Fibroblast of lung (primary cell): ENCODE measurements around the gene IL22RA2.

Experiments used
- CTCF ChIP-seq, 2 donors: IDR thresholded peaks in 1 of 2; conservative IDR thresholded peaks in 1 of 2; 1 replicate in 1 of 2; 2 replicates in 1 of 2; pipeline ENCODE4 v1.5.1; 2011 to 2012; ENCODE audit warnings: low read length in 2 of 2, control low read depth in 1 of 2, inconsistent platforms in 1 of 2, low read depth in 1 of 2, mild to moderate bottlenecking in 1 of 2
- EZH2 ChIP-seq: IDR thresholded peaks from 2 replicates; pipeline ENCODE4 v1.5.1; 2012; ENCODE audit warnings: low read length, control low read depth, mild to moderate bottlenecking; ENCODE audit errors: missing control alignments

- TF ChIP-seq CTCF (conservative IDR thresholded peaks at IDR 0.05 in 1 of 2, IDR thresholded peaks at IDR 0.05 in 1 of 2; ENCODE audit: low read depth in 1 of 2, low read length in 2 of 2) (no peak), EZH2 (no peak)
These were observed 12.7 kb downstream of the IL22RA2 start for GRCh38 chr6:137160763-137161162.
